ENCODE results near the gene ATP8A2.

DNA sequence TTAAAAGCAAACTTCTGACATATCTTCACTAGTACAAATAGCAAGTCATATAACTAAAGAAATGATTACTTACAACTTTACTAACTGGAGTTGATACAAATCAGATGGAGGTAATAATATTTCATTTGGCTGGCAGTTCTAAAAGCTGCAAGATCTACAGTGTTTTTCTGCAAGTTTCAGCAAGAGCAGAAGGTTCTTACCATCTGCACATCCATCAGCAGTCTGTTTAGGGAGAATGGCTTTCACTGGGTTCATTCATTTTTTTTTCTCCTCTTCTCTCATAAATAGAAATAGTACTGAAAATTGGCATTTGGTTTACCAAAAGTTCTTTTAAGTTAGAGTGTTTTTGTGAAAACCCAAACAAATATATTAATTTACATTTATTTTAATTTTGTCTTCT is 683.1 kb downstream of the ATP8A2 start:
- TF ChIP-seq POLR2AphosphoS5 (IDR thresholded peaks at IDR 0.05), result no peak
- TF ChIP-seq, protein P1, sequence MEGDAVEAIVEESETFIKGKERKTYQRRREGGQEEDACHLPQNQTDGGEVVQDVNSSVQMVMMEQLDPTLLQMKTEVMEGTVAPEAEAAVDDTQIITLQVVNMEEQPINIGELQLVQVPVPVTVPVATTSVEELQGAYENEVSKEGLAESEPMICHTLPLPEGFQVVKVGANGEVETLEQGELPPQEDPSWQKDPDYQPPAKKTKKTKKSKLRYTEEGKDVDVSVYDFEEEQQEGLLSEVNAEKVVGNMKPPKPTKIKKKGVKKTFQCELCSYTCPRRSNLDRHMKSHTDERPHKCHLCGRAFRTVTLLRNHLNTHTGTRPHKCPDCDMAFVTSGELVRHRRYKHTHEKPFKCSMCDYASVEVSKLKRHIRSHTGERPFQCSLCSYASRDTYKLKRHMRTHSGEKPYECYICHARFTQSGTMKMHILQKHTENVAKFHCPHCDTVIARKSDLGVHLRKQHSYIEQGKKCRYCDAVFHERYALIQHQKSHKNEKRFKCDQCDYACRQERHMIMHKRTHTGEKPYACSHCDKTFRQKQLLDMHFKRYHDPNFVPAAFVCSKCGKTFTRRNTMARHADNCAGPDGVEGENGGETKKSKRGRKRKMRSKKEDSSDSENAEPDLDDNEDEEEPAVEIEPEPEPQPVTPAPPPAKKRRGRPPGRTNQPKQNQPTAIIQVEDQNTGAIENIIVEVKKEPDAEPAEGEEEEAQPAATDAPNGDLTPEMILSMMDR (IDR thresholded peaks at IDR 0.05), result no peak
